ENCODE data around the gene BBS9. TPM values are rescaled to one million over a fixed set of nuclear protein-coding genes. Genes with fewer than 3 reads are reported as not detected.

Gene BBS9
- total and polyA plus RNA-seq, 2 of the 4 experiments (the other 2 are of a cell fraction) = 7.9 to 9.5 TPM

DNA sequence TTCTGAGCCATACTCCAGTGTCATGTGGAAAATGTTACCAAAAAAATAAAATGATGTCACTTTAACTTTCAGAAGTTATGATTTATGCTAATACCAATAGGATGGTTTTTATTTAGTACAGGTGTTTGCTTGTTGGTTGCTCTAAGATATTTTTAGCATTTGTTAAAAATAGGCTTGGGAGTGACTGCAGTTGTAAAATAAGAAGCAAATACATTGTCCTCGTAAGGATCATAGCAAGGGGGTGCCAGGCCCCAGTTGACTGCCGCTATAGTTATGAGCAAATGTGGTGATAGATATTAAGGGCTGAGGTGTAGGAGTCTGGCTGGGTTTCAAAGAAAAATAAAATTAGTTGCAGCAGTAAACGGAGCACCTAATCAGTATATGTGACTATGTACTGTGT, 421.6 kb downstream of the BBS9 start:
- Histone ChIP-seq H4K8ac (ENCODE audit: low read depth in 2 of 2, low read length in 2 of 2) (no peak overlapping the region), H2BK5ac (ENCODE audit: low read depth, low read length, poor library complexity, severe bottlenecking) (no peak overlapping the region), H4K91ac (ENCODE audit: insufficient read depth, low read depth, low read length) (no peak overlapping the region), H3K14ac (replicated peaks; ENCODE audit: low read depth, low read length) (no peak overlapping the region), H4K20me1 (ENCODE audit: insufficient read depth, low read length) (no peaks in the 10 kb centered on the region), H3K79me1 (ENCODE audit: low read depth in 1 of 2, low read length in 2 of 2) (no peaks in the 10 kb centered on the region), H3K4ac (ENCODE audit: low read depth, low read length) (no peak overlapping the region), H2AK5ac (ENCODE audit: low read depth, low read length) (no peak overlapping the region), H2BK20ac (ENCODE audit: low read depth, low read length) (no peak overlapping the region), H3K27me3 (ENCODE audit: control insufficient read depth, insufficient read depth, low read length) (no peaks in the 10 kb centered on the region), H3K4me2 (ENCODE audit: low read depth, low read length) (no peak overlapping the region), H3K9ac (ENCODE audit: low read depth, low read length) (no peak overlapping the region), H2BK15ac (ENCODE audit: low read depth, low read length) (no peak overlapping the region), H2AFZ (replicated peaks; ENCODE audit: low read length, poor library complexity) (no peak overlapping the region), H3K27ac (ENCODE audit: insufficient read depth, low read length) (no peak overlapping the region), H2AK9ac (replicated peaks; ENCODE audit: low read depth, low read length, poor library complexity) (no peak overlapping the region), H3K56ac (ENCODE audit: extremely low read depth, insufficient read depth, low read length) (no peak overlapping the region), H3K9me1 (ENCODE audit: insufficient read depth, low read length) (no peaks in the 10 kb centered on the region), H2BK120ac (ENCODE audit: low read depth, low read length) (no peak overlapping the region), H3K18ac (ENCODE audit: low read depth, low read length) (no peak overlapping the region), H3K23ac (ENCODE audit: low read depth, low read length) (no peak overlapping the region), H3K4me3 (ENCODE audit: insufficient read depth, low read depth, low read length) (no peak overlapping the region), H3K9me3 (ENCODE audit: control insufficient read depth, insufficient read depth, low read length) (no peaks in the 10 kb centered on the region), H3K4me1 (ENCODE audit: control insufficient read depth, insufficient read depth, low read length) (no peaks in the 10 kb centered on the region), H4K5ac (ENCODE audit: low read depth, low read length) (no peak overlapping the region), H3K36me3 (ENCODE audit: control insufficient read depth, insufficient read depth, low read length) (no peaks in the 10 kb centered on the region)
- no TSS peak for BruUV-seq (replicated peaks)
- POLR2A ChIA-PET (ENCODE audit: unreplicated experiment) = no interaction called here
- CTCF ChIA-PET = no interaction called here
- TF ChIP-seq FOS (IDR thresholded peaks at IDR 0.05; ENCODE audit: low read depth, low read length) (no peak), ELK1 (IDR thresholded peaks at IDR 0.05; ENCODE audit: borderline replicate concordance, low read depth, low read length) (no peak), CTCF (conservative IDR thresholded peaks at IDR 0.05; ENCODE audit: low read depth, low read length) (no peak), MXI1 (IDR thresholded peaks at IDR 0.05; ENCODE audit: borderline replicate concordance, low read depth, low read length) (no peak), BHLHE40 (IDR thresholded peaks at IDR 0.05; ENCODE audit: low read depth, low read length) (no peak), RAD21 (IDR thresholded peaks at IDR 0.05; ENCODE audit: low read length) (no peak), RFX5 (IDR thresholded peaks at IDR 0.05; ENCODE audit: low read depth, low read length) (no peak), RCOR1 (IDR thresholded peaks at IDR 0.05; ENCODE audit: insufficient replicate concordance, low read length) (no peak), MAFK (IDR thresholded peaks at IDR 0.05; ENCODE audit: low read depth, low read length) (no peak), POLR2A (IDR thresholded peaks at IDR 0.05; ENCODE audit: low read depth, low read length) (no peak), USF2 (IDR thresholded peaks at IDR 0.05; ENCODE audit: low read depth, low read length) (no peak), CHD1 (IDR thresholded peaks at IDR 0.05; ENCODE audit: low read depth, low read length) (no peak), CEBPB (IDR thresholded peaks at IDR 0.05; ENCODE audit: low read depth, low read length) (no peak), MAZ (IDR thresholded peaks at IDR 0.05; ENCODE audit: borderline replicate concordance, low read depth, low read length) (no peak), NFE2L2 (IDR thresholded peaks at IDR 0.05; ENCODE audit: low read depth, low read length) (no peak)
- dilution Hi-C loops (cut with HindIII; ENCODE audit: low sequenced_read_pairs, unreplicated experiment) = no loop called here
- intact Hi-C loops (cut with micrococcal nuclease) = no loop called here
- in situ Hi-C loops (cut with MboI; ENCODE audit: low sequenced_read_pairs) = no loop called here
- WGBS, 2 experiments (ENCODE audit: extremely low coverage in 2 of 2, insufficient read length in 1 of 2) = no CpG with 5 or more reads among the region's 3 CpGs
- ATAC-seq (ENCODE audit: low read depth) (no peak), DNase-seq (no peak)
